GM23248 (cell line): ENCODE data around the gene NIPBL. TPM values are rescaled to one million over a fixed set of nuclear protein-coding genes. Genes with fewer than 3 reads are reported as not detected.

Experiments
- DNase-seq: peaks from one replicate; pipeline ENCODE4 v3.0.0-alpha.2; 2015
- H2AFZ ChIP-seq: fragments of 200-600 bp; sonication (generic); 2 replicates; pipeline ENCODE4 v1.6.1; 2016; ENCODE audit warnings: antibody characterized with exemption
- H3F3A ChIP-seq: fragments of 200-600 bp; sonication (generic); 2 replicates; pipeline ENCODE4 v1.6.1; 2016; ENCODE audit warnings: mild to moderate bottlenecking, antibody characterized with exemption, mixed run types; ENCODE audit not compliant: insufficient read depth
- H3K27ac ChIP-seq: fragments of 200-600 bp; sonication (generic); 2 replicates; pipeline ENCODE4 v1.5.1; 2016; ENCODE audit warnings: mild to moderate bottlenecking
- H3K27me3 ChIP-seq: fragments of 200-600 bp; sonication (generic); replicated peaks from 2 replicates; pipeline ENCODE4 v1.6.1; 2016; ENCODE audit warnings: mild to moderate bottlenecking; ENCODE audit not compliant: insufficient read depth
- H3K36me3 ChIP-seq: fragments of 200-600 bp; sonication (generic); 2 replicates; pipeline ENCODE4 v1.6.1; 2016; ENCODE audit warnings: low read depth, mild to moderate bottlenecking
- H3K4me1 ChIP-seq: fragments of 200-600 bp; sonication (generic); 2 replicates; pipeline ENCODE4 v1.6.1; 2016; ENCODE audit warnings: mild to moderate bottlenecking; ENCODE audit not compliant: insufficient read depth
- H3K4me2 ChIP-seq: fragments of 200-600 bp; sonication (generic); one replicate; pipeline ENCODE4 v1.6.1; 2016; ENCODE audit warnings: mild to moderate bottlenecking; ENCODE audit not compliant: unreplicated experiment
- H3K4me3 ChIP-seq: fragments of 200-600 bp; sonication (generic); 2 replicates; pipeline ENCODE4 v1.5.1; 2016; ENCODE audit warnings: mild to moderate bottlenecking
- H3K79me2 ChIP-seq: fragments of 200-600 bp; sonication (generic); 2 replicates; pipeline ENCODE4 v1.6.1; 2016; ENCODE audit warnings: mild to moderate bottlenecking; ENCODE audit not compliant: insufficient read depth
- H3K9ac ChIP-seq: fragments of 200-600 bp; sonication (generic); 2 replicates; pipeline ENCODE4 v1.6.1; 2016; ENCODE audit warnings: mild to moderate bottlenecking
- H3K9me2 ChIP-seq: fragments of 200-600 bp; sonication (generic); 2 replicates; pipeline ENCODE4 v1.6.1; 2016; ENCODE audit warnings: mixed run types, mild to moderate bottlenecking, moderate library complexity; ENCODE audit not compliant: insufficient read depth
- H3K9me3 ChIP-seq: fragments of 200-600 bp; sonication (generic); one replicate; pipeline ENCODE4 v1.6.1; 2017; ENCODE audit warnings: low read depth
- H4K20me1 ChIP-seq: fragments of 200-600 bp; sonication (generic); 2 replicates; pipeline ENCODE4 v1.6.0; 2016; ENCODE audit not compliant: insufficient read depth
- EZH2 ChIP-seq: fragments of 200-600 bp; sonication (generic); IDR thresholded peaks from 2 replicates; pipeline ENCODE4 v1.6.1; 2018; ENCODE audit warnings: antibody characterized with exemption, mild to moderate bottlenecking; ENCODE audit not compliant: insufficient read depth, poor library complexity, severe bottlenecking
- EZH2phosphoT487 ChIP-seq: fragments of 200-600 bp; sonication (generic); IDR thresholded peaks from 2 replicates; pipeline ENCODE4 v1.6.1; 2018; ENCODE audit warnings: antibody characterized with exemption, moderate library complexity, mild to moderate bottlenecking, low read depth; ENCODE audit not compliant: insufficient read depth
- WGBS, 2 experiments: methylation state at CpG; one replicate each; pipeline ENCODE4 v1.1.6; 2015 to 2017; ENCODE audit warnings: low lambda C conversion rate in 2 of 2, low coverage in 1 of 2; ENCODE audit errors: missing lambda C conversion rate in 2 of 2; 5-methylcytosine and 5-hydroxymethylcytosine counted together
- in situ Hi-C: fragments of 300-500 bp; cut with MboI; formaldehyde crosslinking; loops from 2 replicates; pipeline ENCODE4 v1.15.0; 2020
- polyA plus RNA-seq: library from polyadenylated mRNA; unstranded; fragments of >200 nt; fragmentation: Nextera tagmentation; extraction: Ambion mirVana; gene quantifications from 2 replicates; pipeline ENCODE4 v1.2.1, GENCODE V29; 2016
- total RNA-seq: library from RNA; depleted of rRNA; stranded (reverse); fragments of >200 nt; shearing (Covaris generic); gene quantifications from 2 replicates; pipeline ENCODE4 v1.2.3, GENCODE V29; 2014

NIPBL gene
- total and polyA plus RNA-seq, 2 experiments from 2014 or later = 12.5 to 15.7 TPM

- H3K4me2 ChIP-seq = peak overlapping the region; percentile 99
- no peaks in the 10 kb centered on the region for H3K9me2 ChIP-seq
- no peaks in the 10 kb centered on the region for H3K27me3 ChIP-seq
- H3K36me3 ChIP-seq = peaks cover 4% of the 10 kb centered on the region; the same call in 1 of the 2 replicates
- peak overlapping the region; percentile 87 for H3K4me3 ChIP-seq
- peak overlapping the region; percentile 95 for H3K27ac ChIP-seq
- in situ Hi-C loops = no loop called here
- peak overlapping the region; percentile 95 for H2AFZ ChIP-seq
- H4K20me1 ChIP-seq = no peaks in the 10 kb centered on the region
- peaks cover 95% of the 10 kb centered on the region for H3K79me2 ChIP-seq
- no peak for TF ChIP-seq EZH2
- no peak for TF ChIP-seq EZH2phosphoT487
- H3K4me1 ChIP-seq = peaks cover 26% of the 10 kb centered on the region
- peak overlapping the region; percentile 98 for H3K9ac ChIP-seq
- no peaks in the 10 kb centered on the region for H3K9me3 ChIP-seq
- peak; percentile 35 for DNase-seq
- peaks cover 27% of the 10 kb centered on the region for H3F3A ChIP-seq
- 0 to 6% methylated on average over 3 of the region's 3 CpGs for WGBS, 2 experiments
Measured at GRCh38 chr5:36874465-36874864, 2.1 kb upstream of the NIPBL start.

GRCh38 chr5:36875051-36875789 lies 1.3 kb upstream of the NIPBL start:
- Histone ChIP-seq H3K4me3 (peak overlapping the region; percentile 87), H3F3A (peaks cover 27% of the 10 kb centered on the region), H3K9me3 (no peaks in the 10 kb centered on the region), H3K4me2 (peak overlapping the region; percentile 99), H3K27ac (peak overlapping the region; percentile 95), H2AFZ (peak overlapping the region; percentile 95), H3K9me2 (no peaks in the 10 kb centered on the region), H3K36me3 (peaks cover 4% of the 10 kb centered on the region; the same call in 1 of the 2 replicates), H3K79me2 (peaks cover 95% of the 10 kb centered on the region), H3K27me3 (no peaks in the 10 kb centered on the region), H3K9ac (peak overlapping the region; percentile 98), H3K4me1 (peaks cover 34% of the 10 kb centered on the region), H4K20me1 (no peaks in the 10 kb centered on the region)
- DNase-seq = peak; percentile 81
- WGBS, 2 experiments = 1 to 2% methylated on average over 20 to 26 of the region's 26 CpGs
- TF ChIP-seq EZH2 (no peak), EZH2phosphoT487 (no peak)
- in situ Hi-C loops = no loop called here

- in situ Hi-C loops = no loop called here
- 0 to 1% methylated on average over 43 to 47 of the region's 47 CpGs for WGBS, 2 experiments
- peaks cover 5% of the 10 kb centered on the region; the same call in 1 of the 2 replicates for H4K20me1 ChIP-seq
Measured at GRCh38 chr5:36875790-36876298, 725 bp upstream of the NIPBL start.

GRCh38 chr5:36876965-36877666 lies 547 bp downstream of the NIPBL start:
- H3K4me2 ChIP-seq = peak overlapping the region; percentile 98
- H3K27ac ChIP-seq = peak overlapping the region; percentile 95
- DNase-seq = peak; percentile 85
- H3F3A ChIP-seq = peaks cover 27% of the 10 kb centered on the region
- H4K20me1 ChIP-seq = peaks cover 5% of the 10 kb centered on the region; the same call in 1 of the 2 replicates
- H3K9me3 ChIP-seq = no peaks in the 10 kb centered on the region
- H3K4me3 ChIP-seq = peak overlapping the region; percentile 87
- peak overlapping the region; percentile 87 for H2AFZ ChIP-seq
- peak overlapping the region; percentile 98 for H3K9ac ChIP-seq
- in situ Hi-C loops = no loop called here
- TF ChIP-seq EZH2phosphoT487 (no peak), EZH2 (no peak)
- H3K4me1 ChIP-seq = peaks cover 53% of the 10 kb centered on the region
- peaks cover 1% of the 10 kb centered on the region; the same call in 1 of the 2 replicates for H3K36me3 ChIP-seq
- peaks cover 96% of the 10 kb centered on the region for H3K79me2 ChIP-seq
- 1 to 2% methylated on average over 51 to 57 of the region's 57 CpGs for WGBS, 2 experiments
- H3K27me3 ChIP-seq = no peaks in the 10 kb centered on the region
- no peaks in the 10 kb centered on the region for H3K9me2 ChIP-seq

More at GRCh38 chr5:36875790-36876298, 725 bp upstream of the NIPBL start:
- H3K36me3 ChIP-seq = peaks cover 4% of the 10 kb centered on the region; the same call in 1 of the 2 replicates
- H3K9me2 ChIP-seq = no peaks in the 10 kb centered on the region
- DNase-seq = peak; percentile 95
- H3K4me3 ChIP-seq = peak overlapping the region; percentile 87
- H3K4me1 ChIP-seq = peaks cover 40% of the 10 kb centered on the region
- peak overlapping the region; percentile 98 for H3K9ac ChIP-seq
- TF ChIP-seq EZH2 = no peak
- TF ChIP-seq EZH2phosphoT487 = no peak
- no peaks in the 10 kb centered on the region for H3K9me3 ChIP-seq
- H3F3A ChIP-seq = peaks cover 27% of the 10 kb centered on the region
- peak overlapping the region; percentile 95 for H3K27ac ChIP-seq
- H3K79me2 ChIP-seq = peaks cover 96% of the 10 kb centered on the region
- no peaks in the 10 kb centered on the region for H3K27me3 ChIP-seq
- H3K4me2 ChIP-seq = peak overlapping the region; percentile 99
- peak overlapping the region; percentile 95 for H2AFZ ChIP-seq
